Uterus (tissue), 2 donors: ENCODE measurements around the gene DNMT3L.

Source experiments
- POLR2A ChIP-seq, 2 donors: fragments of 450-650 bp; IDR thresholded peaks; one replicate each; pipeline ENCODE4 v1.6.1; 2016; ENCODE audit warnings: antibody characterized with exemption in 2 of 2, mild to moderate bottlenecking in 1 of 2, moderate library complexity in 1 of 2
- TF ChIP-seq, protein P1 (sequence below), 4 experiments: fragments of 200-600 bp in 2 of 4; fragments of 450-650 bp in 2 of 4; sonication (generic) in 2 of 4; IDR thresholded peaks; one replicate each; pipeline ENCODE4 v1.5.1; 2016 to 2019; ENCODE audit warnings: antibody characterized with exemption in 4 of 4, mild to moderate bottlenecking in 2 of 4, moderate library complexity in 1 of 4

DNA sequence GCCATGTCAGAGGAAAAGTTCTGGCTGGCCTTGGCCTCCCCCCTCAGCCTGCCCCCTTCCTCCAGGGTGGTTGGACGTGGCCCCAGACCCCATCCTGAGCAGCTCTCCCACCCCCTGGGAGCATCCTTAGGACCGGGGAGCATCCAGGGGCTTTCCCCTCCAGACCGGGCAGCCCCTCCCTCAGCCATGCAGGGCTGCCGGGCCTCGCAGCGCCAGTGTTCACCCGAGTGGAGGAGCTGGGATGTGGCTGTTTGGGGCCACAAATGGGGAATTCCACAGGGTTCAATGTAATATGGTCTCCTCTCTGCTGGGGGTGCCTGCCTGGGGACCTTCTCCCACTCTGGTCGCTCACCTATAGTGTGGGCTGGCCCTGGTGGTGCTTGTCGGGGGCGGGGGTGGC, 33.9 kb upstream of the DNMT3L start:
- TF ChIP-seq, protein P1, sequence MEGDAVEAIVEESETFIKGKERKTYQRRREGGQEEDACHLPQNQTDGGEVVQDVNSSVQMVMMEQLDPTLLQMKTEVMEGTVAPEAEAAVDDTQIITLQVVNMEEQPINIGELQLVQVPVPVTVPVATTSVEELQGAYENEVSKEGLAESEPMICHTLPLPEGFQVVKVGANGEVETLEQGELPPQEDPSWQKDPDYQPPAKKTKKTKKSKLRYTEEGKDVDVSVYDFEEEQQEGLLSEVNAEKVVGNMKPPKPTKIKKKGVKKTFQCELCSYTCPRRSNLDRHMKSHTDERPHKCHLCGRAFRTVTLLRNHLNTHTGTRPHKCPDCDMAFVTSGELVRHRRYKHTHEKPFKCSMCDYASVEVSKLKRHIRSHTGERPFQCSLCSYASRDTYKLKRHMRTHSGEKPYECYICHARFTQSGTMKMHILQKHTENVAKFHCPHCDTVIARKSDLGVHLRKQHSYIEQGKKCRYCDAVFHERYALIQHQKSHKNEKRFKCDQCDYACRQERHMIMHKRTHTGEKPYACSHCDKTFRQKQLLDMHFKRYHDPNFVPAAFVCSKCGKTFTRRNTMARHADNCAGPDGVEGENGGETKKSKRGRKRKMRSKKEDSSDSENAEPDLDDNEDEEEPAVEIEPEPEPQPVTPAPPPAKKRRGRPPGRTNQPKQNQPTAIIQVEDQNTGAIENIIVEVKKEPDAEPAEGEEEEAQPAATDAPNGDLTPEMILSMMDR (IDR thresholded peaks at IDR 0.05): no peak
- no peak for TF ChIP-seq POLR2A (IDR thresholded peaks at IDR 0.05)
